Stimulated activated CD4-positive, alpha-beta T cell treated with anti-CD3 and anti-CD28 coated beads, Interleukin-2, amount 100 ng/mL, for 48 hours (primary cell): ENCODE data around the gene CFTR.

Source experiments
- DNase-seq, 2 donors: peaks; one replicate each; pipeline ENCODE4 v3.0.0-alpha.2; 2020

Gene CFTR

DNA sequence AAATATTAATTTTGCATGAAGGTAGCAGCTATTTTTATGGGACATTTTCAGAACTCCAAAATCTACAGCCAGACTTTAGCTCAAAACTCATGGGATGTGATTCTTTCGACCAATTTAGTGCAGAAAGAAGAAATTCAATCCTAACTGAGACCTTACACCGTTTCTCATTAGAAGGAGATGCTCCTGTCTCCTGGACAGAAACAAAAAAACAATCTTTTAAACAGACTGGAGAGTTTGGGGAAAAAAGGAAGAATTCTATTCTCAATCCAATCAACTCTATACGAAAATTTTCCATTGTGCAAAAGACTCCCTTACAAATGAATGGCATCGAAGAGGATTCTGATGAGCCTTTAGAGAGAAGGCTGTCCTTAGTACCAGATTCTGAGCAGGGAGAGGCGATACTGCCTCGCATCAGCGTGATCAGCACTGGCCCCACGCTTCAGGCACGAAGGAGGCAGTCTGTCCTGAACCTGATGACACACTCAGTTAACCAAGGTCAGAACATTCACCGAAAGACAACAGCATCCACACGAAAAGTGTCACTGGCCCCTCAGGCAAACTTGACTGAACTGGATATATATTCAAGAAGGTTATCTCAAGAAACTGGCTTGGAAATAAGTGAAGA lies 112.3 kb downstream of the CFTR start:
- no peak for DNase-seq

DNA sequence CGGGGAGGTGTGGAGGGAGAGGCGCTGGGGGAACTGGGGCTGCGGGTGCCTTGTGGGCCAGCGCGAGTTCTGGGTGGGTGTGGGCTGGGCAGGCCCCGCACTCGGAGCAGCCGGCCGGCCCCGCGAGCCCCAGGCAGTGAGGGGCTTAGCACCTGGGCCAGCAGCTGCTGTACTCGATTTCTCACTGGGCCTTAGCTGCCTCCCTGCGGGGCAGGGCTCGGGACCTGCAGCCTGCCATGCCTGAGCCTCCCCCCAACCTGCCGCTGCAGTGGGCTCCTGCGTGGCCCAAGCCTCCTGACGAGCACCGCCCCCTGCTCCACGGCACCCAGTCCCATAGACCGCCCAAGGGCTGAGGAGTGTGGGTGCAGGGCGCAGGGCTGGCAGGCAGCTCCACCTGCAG lies 116.3 kb downstream of the CFTR start:
- DNase-seq, result no peak

DNA sequence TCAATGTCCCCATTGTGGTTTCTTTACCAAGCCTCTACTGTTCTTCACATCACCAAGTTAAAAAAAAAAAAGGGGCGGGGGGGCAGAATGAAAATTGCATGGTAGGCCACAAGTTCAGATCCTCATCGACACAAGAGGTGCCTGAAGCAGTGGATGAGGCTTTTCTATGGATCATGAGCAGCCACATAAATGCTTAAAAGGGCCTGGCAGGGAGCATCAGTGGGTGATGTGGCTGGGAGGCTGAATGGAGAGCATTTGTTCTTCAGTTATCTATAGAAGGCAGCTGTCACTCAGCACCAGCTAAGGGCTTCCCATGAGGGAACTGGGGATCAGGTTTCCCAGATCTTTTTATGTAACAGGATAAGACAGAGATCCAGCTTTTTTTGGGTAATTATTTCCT lies 117.9 kb downstream of the CFTR start:
- no peak for DNase-seq

DNA sequence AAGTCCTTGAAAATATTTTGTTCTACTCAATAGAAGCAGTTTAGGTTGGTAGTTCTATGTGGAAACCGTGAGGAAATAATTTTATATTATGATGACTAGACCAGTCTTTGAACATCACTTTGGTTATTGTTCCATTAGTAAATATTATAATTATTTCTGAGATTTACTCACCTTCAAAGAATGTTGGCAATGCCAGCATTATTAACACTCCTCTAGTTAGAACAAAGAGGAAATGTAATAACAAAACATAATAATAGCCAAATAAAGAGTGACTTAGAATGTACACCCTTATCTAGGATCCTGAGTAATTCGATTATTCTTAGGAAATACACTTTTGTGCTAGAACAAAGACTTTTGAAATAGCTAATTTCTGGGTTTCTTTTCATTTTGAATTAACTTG lies 121.1 kb downstream of the CFTR start:
- no peak for DNase-seq

DNA sequence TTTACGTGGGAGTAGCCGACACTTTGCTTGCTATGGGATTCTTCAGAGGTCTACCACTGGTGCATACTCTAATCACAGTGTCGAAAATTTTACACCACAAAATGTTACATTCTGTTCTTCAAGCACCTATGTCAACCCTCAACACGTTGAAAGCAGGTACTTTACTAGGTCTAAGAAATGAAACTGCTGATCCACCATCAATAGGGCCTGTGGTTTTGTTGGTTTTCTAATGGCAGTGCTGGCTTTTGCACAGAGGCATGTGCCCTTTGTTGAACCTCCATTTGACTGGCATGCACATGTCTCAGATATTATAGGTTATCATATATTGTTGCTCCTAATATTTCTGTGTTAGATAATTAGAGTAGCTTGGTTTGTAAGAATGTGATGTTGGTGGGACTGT lies 123.8 kb downstream of the CFTR start:
- DNase-seq, result no peak

DNA sequence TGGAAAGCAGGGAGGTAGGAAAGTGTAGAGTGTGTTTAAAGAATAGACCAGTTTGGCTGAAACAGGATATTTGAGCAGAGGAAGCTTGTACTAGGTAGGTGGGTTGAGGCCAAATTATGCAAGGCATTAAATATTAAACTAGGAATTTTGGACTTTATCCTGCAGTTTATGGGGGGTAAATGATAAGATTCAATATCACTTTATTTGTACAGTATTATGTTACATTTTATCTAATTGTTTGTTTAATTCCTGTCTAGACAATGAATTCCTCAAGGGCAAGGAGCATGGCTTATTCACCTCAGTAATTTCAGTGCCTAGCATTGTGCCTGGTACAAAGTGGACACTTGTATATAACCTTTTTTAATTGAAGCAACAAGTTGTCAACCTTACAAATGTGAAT lies 125.9 kb downstream of the CFTR start:
- DNase-seq, result no peak

DNA sequence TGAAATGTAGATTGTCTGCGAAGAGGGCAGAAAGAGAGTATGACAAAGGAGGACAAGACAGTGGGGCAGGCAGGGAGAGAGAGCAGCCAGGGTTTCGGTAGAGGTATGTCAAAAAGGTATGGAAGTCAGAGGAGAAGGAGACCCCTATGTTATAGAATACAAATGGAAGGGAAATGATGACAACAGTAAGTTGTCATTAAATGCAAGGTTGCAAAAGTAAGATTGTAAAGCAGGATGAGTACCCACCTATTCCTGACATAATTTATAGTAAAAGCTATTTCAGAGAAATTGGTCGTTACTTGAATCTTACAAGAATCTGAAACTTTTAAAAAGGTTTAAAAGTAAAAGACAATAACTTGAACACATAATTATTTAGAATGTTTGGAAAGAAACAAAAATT lies 126.3 kb downstream of the CFTR start:
- no peak for DNase-seq

DNA sequence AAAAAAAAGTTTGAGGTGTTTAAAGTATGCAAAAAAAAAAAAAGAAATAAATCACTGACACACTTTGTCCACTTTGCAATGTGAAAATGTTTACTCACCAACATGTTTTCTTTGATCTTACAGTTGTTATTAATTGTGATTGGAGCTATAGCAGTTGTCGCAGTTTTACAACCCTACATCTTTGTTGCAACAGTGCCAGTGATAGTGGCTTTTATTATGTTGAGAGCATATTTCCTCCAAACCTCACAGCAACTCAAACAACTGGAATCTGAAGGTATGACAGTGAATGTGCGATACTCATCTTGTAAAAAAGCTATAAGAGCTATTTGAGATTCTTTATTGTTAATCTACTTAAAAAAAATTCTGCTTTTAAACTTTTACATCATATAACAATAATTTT lies 130.6 kb downstream of the CFTR start:
- no peak for DNase-seq

DNA sequence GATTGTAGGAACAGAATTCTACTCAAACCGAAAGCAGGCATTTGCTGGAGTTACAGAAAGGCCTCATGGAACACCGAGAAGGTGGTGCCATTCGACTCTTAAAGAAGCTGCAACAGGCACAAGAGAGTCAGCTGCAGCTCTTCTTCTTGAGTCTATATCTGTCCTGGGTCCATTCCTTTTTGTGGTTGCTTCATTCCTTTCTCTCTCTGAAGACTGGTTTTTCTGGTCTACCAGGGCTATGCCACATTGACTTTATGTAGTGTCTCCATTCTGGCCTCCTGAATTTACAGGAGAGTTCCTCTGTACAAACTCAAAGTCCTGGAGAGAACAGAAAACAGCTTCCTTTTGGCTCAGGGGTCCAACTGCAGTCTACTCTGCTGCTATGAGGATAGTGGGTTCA lies 132.8 kb downstream of the CFTR start:
- DNase-seq, result no peak

DNA sequence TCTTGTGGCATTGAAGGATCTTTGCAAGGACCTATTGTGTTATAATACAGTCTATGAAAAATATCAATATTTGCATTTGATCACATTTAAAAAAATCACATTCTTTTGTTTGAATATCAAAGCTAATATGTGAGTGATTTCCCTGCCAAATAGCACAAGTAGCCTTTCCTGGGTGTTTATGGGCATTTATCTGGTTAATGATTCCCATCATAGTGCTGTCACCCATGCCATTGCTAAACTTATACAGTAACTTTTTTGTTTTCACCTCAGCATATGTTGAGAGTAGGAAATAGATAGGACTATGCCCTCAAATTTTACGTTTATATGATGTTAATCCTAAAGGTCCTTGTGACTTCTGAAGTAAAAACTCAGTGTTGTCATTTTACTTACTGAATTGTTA lies 136.9 kb downstream of the CFTR start:
- no peak for DNase-seq

DNA sequence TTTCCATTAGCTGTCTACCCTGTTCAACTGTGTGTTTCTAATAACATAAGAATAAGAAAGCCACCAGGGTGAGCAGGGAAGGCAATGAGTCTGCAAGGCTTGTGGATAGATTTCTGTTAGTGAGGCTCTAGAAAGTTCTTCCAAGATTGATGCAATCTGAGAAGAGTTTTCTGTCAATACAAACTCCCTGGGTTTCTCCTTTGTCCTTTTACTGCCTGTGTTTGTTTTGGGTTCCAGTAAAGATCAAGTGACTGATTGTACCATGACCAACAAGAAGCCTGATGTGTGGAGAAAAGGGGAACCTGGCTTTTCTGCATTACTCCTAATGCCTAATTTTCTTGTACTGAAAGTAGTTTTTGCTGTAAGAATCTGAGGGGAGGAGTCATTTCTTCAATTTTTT lies 139.9 kb downstream of the CFTR start:
- DNase-seq, result no peak

DNA sequence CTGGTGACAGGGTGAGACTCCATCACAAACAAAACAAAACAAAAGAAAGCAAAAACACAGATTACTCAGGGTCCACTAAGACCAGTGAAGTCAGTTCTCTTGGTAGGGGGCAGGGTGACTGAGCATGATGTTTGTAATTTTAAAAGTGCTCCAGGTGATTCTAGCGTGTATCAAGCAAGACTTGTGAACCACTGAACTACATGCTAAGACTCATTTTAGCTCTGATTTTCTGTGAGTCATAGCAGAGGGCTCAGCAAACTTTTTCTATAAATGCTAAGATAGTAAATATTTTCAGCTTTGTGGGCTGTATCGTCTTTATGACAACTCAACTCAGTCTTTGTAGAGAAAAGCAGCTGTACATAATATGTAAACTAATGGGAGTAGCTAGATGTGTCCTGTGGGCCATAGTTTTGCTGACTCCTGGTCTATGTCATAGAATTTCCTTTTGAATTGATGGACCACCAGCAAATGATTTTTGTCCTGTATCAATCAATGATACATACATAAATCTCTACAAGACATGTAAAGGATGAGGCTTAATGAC lies 141.3 kb downstream of the CFTR start:
- DNase-seq, result no peak

DNA sequence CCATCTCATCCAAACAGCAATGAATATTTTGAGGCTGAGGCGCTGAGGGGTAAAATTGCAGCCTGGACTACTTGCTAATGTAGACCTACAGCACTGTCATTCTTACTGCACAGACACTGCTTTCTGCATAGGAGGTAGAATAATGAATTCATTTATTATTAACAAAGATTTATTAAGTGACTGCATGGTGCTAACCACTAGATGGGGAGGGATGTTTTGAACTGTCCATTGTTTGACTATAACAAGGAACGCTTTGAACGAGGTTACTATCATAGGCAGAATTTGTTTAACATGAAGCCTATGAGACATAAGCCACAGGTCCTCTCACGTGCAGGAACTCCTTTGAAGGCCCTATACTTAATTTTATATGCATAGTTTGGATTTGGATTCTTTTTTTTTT lies 143.8 kb downstream of the CFTR start:
- DNase-seq, result no peak

DNA sequence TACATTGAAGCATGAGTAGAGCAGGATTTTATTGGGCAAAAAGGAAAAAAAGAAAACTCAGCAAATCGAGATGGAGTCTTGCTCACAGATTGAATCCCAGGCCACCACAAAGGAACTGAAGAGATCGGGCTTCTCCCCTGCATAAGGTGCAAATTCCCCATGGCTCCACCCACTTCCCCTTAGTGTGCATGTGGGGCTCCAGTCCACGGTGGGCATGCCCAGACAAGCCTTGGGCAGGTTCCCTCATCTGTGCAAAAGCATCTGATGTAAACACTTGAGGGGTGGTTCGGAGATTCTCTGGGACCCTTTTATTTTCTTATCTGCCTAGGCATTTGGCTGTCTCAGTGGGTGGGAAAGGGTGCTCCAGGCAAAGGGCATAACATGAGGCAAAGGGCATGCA lies 150.7 kb downstream of the CFTR start:
- DNase-seq, result no peak

DNA sequence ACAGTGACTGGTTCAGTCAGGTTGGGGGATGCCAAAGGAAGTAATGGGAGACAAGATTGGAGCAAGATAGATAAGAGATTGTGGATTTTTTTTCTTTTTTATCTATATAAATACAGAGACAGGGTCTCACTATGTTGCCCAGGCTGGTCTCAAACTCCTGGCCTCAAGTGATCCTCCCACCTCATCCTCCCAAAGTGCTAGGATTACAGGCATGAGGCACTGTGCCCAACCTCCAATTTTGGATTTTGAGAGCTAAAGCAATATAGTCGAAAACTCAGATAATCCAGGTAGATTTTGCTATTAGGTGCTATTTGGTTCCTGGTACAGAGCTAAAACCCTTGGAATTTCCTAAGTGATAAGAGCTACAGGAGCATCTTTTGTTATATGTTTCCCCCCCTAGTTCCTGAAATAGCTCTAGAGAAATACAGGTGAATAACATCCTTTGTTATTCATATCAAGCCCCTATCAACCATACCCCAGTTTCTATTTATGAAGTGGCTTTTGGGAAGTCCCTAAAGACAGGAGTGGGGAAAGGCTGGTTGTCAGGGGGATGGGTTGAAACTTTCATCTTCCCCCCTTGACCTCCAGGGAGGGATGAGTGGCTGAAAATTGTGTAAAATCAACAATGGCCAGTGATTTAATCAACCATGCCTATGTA lies 151.2 kb downstream of the CFTR start:
- DNase-seq, result no peak

DNA sequence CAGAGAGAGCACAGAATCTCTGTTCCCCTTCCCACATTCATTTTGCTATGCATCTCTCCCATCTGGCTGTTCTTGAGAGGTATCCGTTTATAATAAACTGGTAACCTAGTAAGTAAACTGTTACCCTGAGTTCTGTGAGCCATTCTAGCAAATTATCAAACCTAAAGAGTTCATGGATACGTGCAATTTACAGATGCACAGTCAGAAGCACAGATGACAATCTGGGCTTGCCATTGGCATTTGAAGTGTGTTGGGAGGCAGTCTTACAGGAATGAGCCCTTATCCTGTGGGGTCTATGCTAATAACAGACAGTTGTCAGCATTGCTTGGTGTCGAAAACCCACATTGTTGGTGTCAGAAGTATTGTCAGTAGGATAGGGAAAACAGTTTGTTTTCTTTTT lies 151.8 kb downstream of the CFTR start:
- no peak for DNase-seq

DNA sequence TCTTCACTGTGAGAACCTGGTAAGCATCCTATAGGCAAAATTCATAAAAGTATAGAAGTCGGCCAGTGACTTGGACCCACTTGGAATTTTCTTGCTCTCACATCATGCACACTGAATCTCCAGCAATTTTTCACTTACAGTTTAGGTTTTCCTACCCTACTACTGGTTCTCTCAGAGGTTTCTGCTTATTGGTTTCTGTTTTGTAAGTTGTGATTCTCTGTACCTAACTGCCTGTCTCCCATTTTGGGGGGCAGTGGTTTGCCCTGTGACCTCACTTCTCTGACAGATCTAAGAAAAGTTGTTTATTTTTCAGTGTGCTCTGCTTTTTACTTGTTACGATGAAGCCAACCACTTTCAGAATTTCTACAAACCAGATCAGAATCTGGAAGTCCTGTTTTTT lies 158.1 kb downstream of the CFTR start:
- no peak for DNase-seq

DNA sequence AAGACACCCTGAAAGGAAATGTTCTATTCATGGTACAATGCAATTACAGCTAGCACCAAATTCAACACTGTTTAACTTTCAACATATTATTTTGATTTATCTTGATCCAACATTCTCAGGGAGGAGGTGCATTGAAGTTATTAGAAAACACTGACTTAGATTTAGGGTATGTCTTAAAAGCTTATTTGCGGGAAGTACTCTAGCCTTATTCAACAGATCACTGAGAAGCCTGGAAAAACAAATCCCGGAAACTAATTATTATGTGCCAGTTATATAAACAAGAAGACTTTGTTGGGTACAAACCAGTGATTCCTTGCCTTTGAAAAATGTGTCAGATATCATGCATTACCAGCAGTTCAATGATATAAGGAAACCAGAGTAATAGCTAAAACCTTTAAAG lies 160.1 kb downstream of the CFTR start:
- DNase-seq, result no peak

DNA sequence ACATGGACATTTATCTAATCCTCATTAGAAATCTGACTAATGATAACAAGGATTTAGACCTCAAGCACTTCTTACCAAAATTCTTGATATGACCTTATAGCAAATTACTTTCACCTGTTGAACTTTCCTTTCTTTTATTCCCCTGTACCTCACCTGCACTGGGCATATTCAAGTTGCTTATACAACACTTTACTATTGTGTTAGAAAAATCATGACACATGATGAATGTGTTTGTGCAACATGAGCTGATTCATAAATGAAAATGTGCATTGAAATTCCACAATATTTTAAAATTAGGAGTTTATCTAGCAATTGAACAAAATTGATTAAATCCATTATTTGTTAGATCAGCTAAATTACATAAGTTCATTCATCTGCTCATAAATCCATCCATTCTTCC lies 160.6 kb downstream of the CFTR start:
- DNase-seq, result no peak

DNA sequence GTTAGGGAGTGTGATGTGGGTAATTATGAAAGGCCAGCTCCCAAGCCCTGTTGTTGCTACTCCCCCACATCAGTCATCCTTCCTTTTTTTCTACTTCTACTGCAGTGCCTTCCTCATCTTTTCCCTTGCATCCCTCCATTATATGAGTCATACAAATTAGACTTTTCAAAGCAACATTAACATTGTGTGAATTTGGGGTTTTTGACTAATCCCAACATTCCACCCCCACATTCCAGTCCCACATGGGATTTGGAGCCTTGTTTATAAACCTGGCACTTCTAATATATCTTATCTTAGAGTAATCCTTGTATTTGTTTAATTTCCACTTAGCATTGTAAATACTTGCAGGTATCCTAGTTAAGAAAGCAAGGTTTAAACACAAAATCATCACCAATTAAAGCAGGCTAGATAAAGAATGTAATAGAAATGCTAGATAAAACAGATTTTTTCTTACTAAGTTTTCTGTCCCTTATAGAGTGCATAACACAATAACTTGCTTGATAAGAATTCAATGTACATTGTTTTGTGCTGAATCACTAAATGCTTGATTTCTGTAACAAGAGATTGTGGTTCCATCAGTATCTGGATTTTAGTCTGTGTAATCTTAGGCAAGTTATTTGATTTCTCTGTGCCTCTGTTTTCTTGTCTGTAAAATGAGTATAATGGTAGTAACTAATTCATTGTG lies 165.8 kb downstream of the CFTR start:
- DNase-seq, result no peak

DNA sequence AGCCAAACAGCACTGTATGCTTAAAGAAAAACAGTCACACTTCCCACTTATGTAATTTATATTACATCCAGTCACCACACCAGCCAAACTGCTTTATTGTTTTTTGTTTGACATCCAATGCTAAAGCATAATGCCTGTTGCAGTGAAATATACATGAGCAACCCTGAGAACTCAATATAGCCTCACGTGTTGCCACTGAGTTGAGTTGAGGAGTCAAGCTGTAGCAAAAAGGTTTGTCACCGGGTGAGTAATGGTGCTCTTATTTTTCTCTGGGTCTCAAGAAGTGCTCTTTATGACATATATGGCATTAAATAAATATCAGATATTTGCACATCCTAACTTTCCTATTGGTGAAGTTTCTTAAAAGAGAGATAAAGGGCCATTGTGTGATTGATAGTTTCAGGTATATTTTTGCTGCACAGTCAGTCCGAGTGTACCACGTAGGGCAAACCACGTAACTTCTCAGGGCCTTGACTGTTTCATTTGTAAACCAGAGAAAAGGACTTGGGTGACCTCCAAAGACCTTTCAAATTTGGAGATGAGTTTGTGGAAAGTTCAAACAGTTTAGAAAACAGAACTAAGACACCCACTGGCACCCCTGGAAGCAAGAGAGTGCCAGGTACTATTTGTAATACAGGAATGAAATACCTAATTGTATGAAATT lies 168.5 kb downstream of the CFTR start:
- DNase-seq, result no peak

DNA sequence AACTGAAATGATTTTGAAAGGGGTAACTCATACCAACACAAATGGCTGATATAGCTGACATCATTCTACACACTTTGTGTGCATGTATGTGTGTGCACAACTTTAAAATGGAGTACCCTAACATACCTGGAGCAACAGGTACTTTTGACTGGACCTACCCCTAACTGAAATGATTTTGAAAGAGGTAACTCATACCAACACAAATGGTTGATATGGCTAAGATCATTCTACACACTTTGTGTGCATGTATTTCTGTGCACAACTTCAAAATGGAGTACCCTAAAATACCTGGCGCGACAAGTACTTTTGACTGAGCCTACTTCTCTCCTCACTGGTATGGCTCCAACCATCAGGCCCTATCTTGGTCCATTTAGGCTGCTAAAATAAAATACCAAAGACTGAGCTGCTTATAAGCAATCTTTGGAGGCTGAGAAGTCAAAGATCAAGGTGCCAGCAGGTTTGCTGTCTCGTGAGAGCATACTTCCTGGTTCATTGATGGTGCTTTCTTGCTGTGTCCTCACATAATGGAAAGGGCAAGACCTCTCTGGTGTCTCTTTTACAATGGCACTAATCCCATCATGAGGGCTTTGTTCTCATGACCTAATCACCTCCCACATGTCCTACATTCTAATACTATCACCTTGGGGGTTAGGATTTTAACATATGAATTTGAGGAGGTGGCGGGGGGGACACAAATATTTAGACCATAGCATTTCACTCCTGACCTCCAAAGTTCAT lies 173.3 kb downstream of the CFTR start:
- no peak for DNase-seq

DNA sequence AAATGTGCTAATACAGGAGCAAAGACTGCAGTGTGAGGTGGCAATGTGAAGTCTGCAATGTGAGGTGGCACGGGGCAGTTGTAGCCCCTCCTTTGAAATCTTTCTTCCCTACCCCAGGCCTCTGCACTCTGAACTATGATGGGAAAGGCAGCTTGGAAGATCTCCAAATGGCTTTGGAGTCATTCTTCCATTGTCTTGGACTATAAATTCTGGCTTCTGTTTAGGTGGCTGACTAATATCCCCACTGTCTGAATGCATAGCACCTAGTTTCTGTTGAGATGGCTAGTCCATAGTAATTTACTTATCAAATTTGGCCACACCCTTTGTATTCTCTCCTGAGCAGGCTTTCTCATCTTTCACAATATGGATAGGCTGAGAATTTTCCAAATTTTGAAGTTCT lies 175.0 kb downstream of the CFTR start:
- no peak for DNase-seq
